Stomach smooth muscle (tissue), 2 donors: ENCODE data around the gene DIRAS1.
A peak's percentile ranks its signal among the peaks of the same experiment; 100 is the strongest.

Experiments used
- H3K27ac ChIP-seq: one replicate; pipeline ENCODE4 v1.7.0; 2013; ENCODE audit warnings: mild to moderate bottlenecking, low read length, inconsistent platforms
- H3K27me3 ChIP-seq, 2 donors: one replicate each; pipeline ENCODE4 v1.7.0; 2013; ENCODE audit warnings: low read length in 2 of 2; ENCODE audit not compliant: insufficient read depth in 2 of 2, control insufficient read depth in 1 of 2
- H3K36me3 ChIP-seq, 2 donors: one replicate each; pipeline ENCODE4 v1.7.0; 2013; ENCODE audit warnings: low read length in 2 of 2; ENCODE audit not compliant: control insufficient read depth in 2 of 2, insufficient read depth in 2 of 2
- H3K4me1 ChIP-seq: one replicate; pipeline ENCODE4 v1.7.0; 2013; ENCODE audit warnings: low read length; ENCODE audit not compliant: control insufficient read depth, insufficient read depth
- H3K4me3 ChIP-seq, 2 donors: one replicate each; pipeline ENCODE4 v1.7.0; 2013; ENCODE audit warnings: low read length in 2 of 2
- H3K9ac ChIP-seq, 2 donors: one replicate each; pipeline ENCODE4 v1.7.0; 2013; ENCODE audit warnings: low read length in 2 of 2, mild to moderate bottlenecking in 1 of 2
- H3K9me3 ChIP-seq, 2 donors: one replicate each; pipeline ENCODE4 v1.7.0; 2013; ENCODE audit warnings: low read length in 2 of 2; ENCODE audit not compliant: control insufficient read depth in 2 of 2
- donor health status: healthy.
- donor health status: Pancreatic carcinoma.

The DIRAS1 gene

DNA sequence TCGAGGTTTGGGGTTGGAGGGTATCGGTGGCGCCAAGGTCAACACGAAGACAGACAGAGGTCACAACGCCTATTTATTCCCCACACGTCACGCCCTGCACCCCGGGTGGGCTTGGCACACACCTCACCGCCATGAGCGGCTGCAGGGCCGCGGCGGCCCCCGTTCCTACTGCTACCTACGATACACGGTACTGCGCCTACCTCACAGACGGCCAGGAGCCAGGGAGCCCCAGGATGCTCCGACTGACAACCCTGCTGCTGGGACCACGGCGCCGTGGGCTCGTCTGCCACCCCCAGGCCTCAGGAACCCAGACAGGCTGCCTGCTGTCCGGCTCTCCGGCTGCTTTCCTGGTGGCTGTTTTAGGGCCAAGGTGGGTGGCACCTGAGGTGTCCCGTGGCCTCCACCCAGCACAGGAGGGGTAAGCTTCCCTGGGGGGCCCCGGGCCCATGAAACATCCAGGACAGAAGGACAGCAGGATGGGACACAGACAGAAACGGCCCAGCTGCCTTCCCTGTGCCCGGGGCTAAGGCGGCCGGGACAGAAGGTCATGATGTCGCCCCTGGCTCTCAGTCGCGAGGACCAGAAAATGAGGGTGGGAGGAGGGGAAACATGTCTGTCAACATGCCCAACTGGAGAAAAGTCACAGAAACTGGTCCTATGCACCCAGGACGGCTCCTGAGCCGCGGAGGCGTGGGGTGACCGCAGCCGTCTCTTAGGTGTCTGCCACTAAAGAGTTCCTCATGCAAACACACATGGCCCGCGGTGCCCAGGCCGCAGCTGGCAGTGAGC lies 33.7 kb upstream of the DIRAS1 start:
- Histone ChIP-seq H3K9me3 (no peaks in the 10 kb centered on the region), H3K36me3 (peaks cover 13 to 23% of the 10 kb centered on the region in 2 donors)

DNA sequence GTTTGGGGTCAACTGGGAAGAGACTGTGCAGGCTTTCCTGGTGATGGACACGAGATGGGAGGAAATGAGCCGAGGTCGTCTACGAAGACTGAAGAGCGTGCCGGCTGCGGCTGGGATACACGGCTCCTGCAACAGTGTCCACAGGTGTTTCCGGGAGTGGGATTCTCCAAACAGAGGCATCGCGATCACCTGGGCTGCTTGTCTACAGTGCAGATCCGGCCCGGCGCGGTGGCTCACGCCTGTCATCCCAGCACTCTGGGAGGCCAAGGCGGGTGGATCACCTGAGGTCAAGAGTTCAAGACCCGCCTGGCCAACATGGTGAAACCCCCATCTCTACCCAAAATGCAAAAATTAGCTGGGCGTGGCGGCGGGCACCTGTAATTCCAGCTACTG lies 30.3 kb upstream of the DIRAS1 start:
- H3K4me1 ChIP-seq = peaks cover 4% of the 10 kb centered on the region
- H3K27ac ChIP-seq = no peak overlapping the region
- H3K27me3 ChIP-seq = no peaks in the 10 kb centered on the region

More for the DNA sequence above, 33.7 kb upstream of the DIRAS1 start:
- Histone ChIP-seq H3K4me3 (no peak overlapping the region), H3K27ac (no peak overlapping the region), H3K4me1 (no peaks in the 10 kb centered on the region), H3K27me3 (no peaks in the 10 kb centered on the region), H3K9ac (no peak overlapping the region)

GRCh38 chr19:2750808-2751437 lies 29.8 kb upstream of the DIRAS1 start:
- Histone ChIP-seq H3K36me3 (peaks cover 4 to 14% of the 10 kb centered on the region in 2 donors), H3K27me3 (no peaks in the 10 kb centered on the region), H3K4me3 (no peak overlapping the region), H3K4me1 (peaks cover 4% of the 10 kb centered on the region), H3K27ac (no peak overlapping the region), H3K9me3 (no peaks in the 10 kb centered on the region), H3K9ac (no peak overlapping the region)

More for the DNA sequence above, 30.3 kb upstream of the DIRAS1 start:
- no peak overlapping the region for H3K9ac ChIP-seq
- H3K4me3 ChIP-seq = no peak overlapping the region
- peaks cover 4 to 14% of the 10 kb centered on the region in 2 donors for H3K36me3 ChIP-seq
- H3K9me3 ChIP-seq = no peaks in the 10 kb centered on the region

- Histone ChIP-seq H3K9ac (no peak overlapping the region), H3K36me3 (no peaks in the 10 kb centered on the region)
These were observed 26.2 kb upstream of the DIRAS1 start for GRCh38 chr19:2747349-2747748.

GRCh38 chr19:2744113-2744512 lies 22.9 kb upstream of the DIRAS1 start:
- Histone ChIP-seq H3K4me1 (peaks cover 9% of the 10 kb centered on the region), H3K9me3 (no peaks in the 10 kb centered on the region), H3K27me3 (peaks cover 0 to 3% of the 10 kb centered on the region in 2 donors), H3K27ac (no peak overlapping the region), H3K9ac (no peak overlapping the region), H3K36me3 (no peaks in the 10 kb centered on the region), H3K4me3 (no peak overlapping the region)

More at GRCh38 chr19:2747349-2747748, 26.2 kb upstream of the DIRAS1 start:
- Histone ChIP-seq H3K27ac (no peak overlapping the region), H3K27me3 (peaks cover 0 to 3% of the 10 kb centered on the region in 2 donors), H3K4me1 (peaks cover 4% of the 10 kb centered on the region), H3K4me3 (no peak overlapping the region), H3K9me3 (no peaks in the 10 kb centered on the region)

GRCh38 chr19:2743099-2743498 lies 21.9 kb upstream of the DIRAS1 start:
- no peak overlapping the region for H3K27ac ChIP-seq
- H3K27me3 ChIP-seq = peaks cover 0 to 3% of the 10 kb centered on the region in 2 donors
- H3K9ac ChIP-seq = no peak overlapping the region
- H3K4me1 ChIP-seq = peaks cover 14% of the 10 kb centered on the region
- no peaks in the 10 kb centered on the region for H3K9me3 ChIP-seq
- no peaks in the 10 kb centered on the region for H3K36me3 ChIP-seq
- H3K4me3 ChIP-seq = no peak overlapping the region

GRCh38 chr19:2740314-2740656 lies 19.1 kb upstream of the DIRAS1 start:
- Histone ChIP-seq H3K9me3 (no peaks in the 10 kb centered on the region), H3K4me3 (peak overlapping the region in 1 of 2 donors; percentile 93), H3K27me3 (peaks cover 0 to 3% of the 10 kb centered on the region in 2 donors), H3K4me1 (peaks cover 15% of the 10 kb centered on the region), H3K27ac (no peak overlapping the region), H3K36me3 (peaks cover 8% of the 10 kb centered on the region in 2 donors), H3K9ac (no peak overlapping the region)

DNA sequence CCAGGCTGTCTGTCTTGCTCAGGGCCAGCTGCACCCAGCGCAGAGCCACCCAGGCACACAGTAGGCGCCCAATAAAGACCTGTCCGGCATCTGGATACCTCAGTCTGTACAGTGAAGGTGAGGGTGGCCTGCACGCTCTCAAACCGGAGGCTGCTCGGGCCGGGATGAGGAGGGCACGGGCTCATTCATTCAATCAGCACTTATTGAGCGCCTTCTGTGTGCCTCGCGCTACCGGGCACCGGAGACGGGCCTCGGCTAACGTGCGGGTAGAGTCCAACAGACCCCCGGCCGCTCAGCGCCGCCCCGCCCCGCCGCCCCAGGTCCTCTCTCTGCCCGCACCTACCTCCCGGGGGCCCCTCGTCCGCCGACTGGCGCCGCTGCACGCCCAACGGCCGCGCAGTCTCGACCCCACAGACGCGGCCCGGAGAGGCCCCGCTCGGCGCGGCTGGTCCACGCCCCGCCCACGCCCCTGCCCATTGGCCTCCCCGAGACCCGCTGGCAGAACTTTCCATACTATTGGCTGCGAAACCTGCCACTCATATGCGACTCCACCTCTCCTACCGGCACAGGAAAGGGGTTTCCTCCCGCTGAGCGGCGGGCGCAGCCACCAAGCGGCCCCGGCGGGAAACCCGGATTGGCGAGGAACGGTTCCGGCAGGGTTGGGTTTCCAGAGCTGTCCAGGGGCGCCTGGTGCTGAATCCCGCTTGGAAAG lies 18.6 kb upstream of the DIRAS1 start, which contains the start of gene SLC39A3:
SLC39A3 (minus strand) TSS at position 416 of the 712 bp plus-strand sequence. CDS start 2,760 bp downstream, outside the sequence.
- H3K27ac ChIP-seq = no peak within 1 kb of the TSS
- H3K36me3 ChIP-seq = peaks cover 8 to 10% of the 10 kb centered on the region in 2 donors
- H3K9ac ChIP-seq = peak within 1 kb of the TSS; percentile 74 to 78
- H3K4me1 ChIP-seq = peaks cover 15% of the 10 kb centered on the region
- H3K4me3 ChIP-seq = peak within 1 kb of the TSS; percentile 87 to 93
- H3K27me3 ChIP-seq = peaks cover 0 to 3% of the 10 kb centered on the region in 2 donors
- H3K9me3 ChIP-seq = no peaks in the 10 kb centered on the region

DNA sequence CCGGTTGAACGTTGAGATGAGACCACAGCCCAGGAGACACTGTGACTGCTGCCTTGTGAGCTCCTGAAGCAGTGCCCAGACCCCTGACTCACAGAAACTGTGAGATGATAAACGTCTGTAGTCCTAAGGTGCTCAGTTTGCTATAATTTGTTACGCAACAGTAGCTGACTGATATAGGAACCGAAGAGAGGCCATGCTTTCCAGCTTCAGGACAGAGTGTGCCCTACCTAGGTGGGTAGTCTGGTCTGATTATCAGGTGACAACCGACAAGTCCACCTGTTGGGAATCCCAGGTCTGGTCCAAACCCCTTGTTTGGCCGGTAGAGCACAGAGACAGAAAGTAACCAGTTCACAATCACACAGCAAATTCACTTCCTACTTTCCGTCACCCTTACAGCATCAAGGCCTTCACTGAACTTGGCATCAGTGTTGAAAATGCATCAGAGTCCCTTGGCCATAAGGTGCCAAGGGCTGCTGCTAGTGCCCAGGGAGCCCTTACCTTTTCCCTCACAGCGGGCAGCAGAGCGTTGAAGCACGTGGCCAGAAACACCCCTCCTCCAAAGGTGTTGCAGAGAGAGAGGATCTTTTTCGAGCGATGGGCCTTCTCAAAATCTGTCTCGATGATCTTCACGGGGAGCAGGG lies 15.5 kb upstream of the DIRAS1 start:
- Histone ChIP-seq H3K36me3 (peaks cover 8 to 12% of the 10 kb centered on the region in 2 donors), H3K9me3 (no peaks in the 10 kb centered on the region), H3K27me3 (no peaks in the 10 kb centered on the region)

DNA sequence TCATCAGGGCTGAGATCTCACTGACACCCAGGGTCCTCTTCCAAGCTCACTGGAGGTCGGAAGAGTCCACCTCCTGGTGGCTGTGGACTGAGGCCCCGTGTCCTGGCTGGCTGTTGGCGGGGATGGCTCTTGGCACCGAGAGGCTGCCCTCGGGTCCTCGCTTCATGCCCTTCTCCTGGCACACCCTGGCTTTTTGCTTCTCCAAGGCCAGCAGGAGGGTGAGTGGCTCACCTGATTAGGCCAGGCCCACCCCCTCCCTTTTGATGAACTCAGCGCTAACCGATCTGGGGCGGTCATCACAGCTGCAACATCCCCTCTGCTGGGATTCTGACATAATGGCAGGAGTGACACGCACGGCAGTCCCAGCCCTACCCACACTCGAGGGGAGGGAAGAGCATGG lies 14.2 kb upstream of the DIRAS1 start:
- Histone ChIP-seq H3K27me3 (no peaks in the 10 kb centered on the region), H3K4me1 (peaks cover 15% of the 10 kb centered on the region), H3K9me3 (no peaks in the 10 kb centered on the region), H3K9ac (no peak overlapping the region), H3K4me3 (no peak overlapping the region), H3K36me3 (peaks cover 8 to 12% of the 10 kb centered on the region in 2 donors), H3K27ac (no peak overlapping the region)

More for the DNA sequence above, 15.5 kb upstream of the DIRAS1 start:
- no peak overlapping the region for H3K9ac ChIP-seq
- no peak overlapping the region for H3K27ac ChIP-seq
- no peak overlapping the region for H3K4me3 ChIP-seq
- peaks cover 15% of the 10 kb centered on the region for H3K4me1 ChIP-seq
